PC-9 (cell line): ENCODE measurements around the gene ATP12A. TPM values are rescaled to one million over a fixed set of nuclear protein-coding genes. Genes with fewer than 3 reads are reported as not detected.

Source experiments
- BruUV-seq: library from RNA; stranded (reverse); fragments of 400-500 nt; replicated peaks from 2 replicates; lab custom pipeline; 2021; lab: Mats Ljungman, UMichigan
- CTCF ChIA-PET: fragments of 300-600 bp; sonication (Branson Sonifier 250); formaldehyde crosslinking; loops from one replicate; lab custom pipeline; 2022; ENCODE audit warnings: antibody characterized with exemption; lab: Charles Lee
- POLR2A ChIA-PET: fragments of 300-600 bp; sonication (Branson Sonifier 250); formaldehyde crosslinking; loops from one replicate; lab custom pipeline; 2022; ENCODE audit warnings: antibody characterized with exemption; ENCODE audit not compliant: unreplicated experiment; lab: Charles Lee
- DNase-seq, 2 experiments: peaks; one replicate each; pipeline versions ENCODE4 v3.0.0 to v3.0.0-alpha.2; 2015 to 2022; ENCODE audit warnings: mixed read lengths in 1 of 2
- H2AFZ ChIP-seq: fragments of 200-600 bp; sonication (generic); 2 replicates; pipeline ENCODE4 v1.8.1; 2017; ENCODE audit warnings: antibody characterized with exemption
- H3F3A ChIP-seq: fragments of 200-600 bp; sonication (generic); 2 replicates; pipeline ENCODE4 v1.8.1; 2017; ENCODE audit warnings: antibody characterized with exemption, mild to moderate bottlenecking, low read depth; ENCODE audit not compliant: insufficient read depth
- H3K27ac ChIP-seq: fragments of 200-600 bp; sonication (generic); 2 replicates; pipeline ENCODE4 v1.6.1; 2016; ENCODE audit warnings: mixed run types
- H3K27me3 ChIP-seq: fragments of 200-600 bp; sonication (generic); 2 replicates; pipeline ENCODE4 v1.6.1; 2016; ENCODE audit warnings: low read depth, mixed run types; ENCODE audit not compliant: insufficient read depth
- H3K36me3 ChIP-seq: fragments of 200-600 bp; sonication (generic); 2 replicates; pipeline ENCODE4 v1.6.1; 2016; ENCODE audit warnings: low read depth, mixed run types
- H3K4me1 ChIP-seq: fragments of 200-600 bp; sonication (generic); replicated peaks from 2 replicates; pipeline ENCODE4 v1.6.1; 2016; ENCODE audit warnings: mixed run types; ENCODE audit not compliant: insufficient read depth
- H3K4me2 ChIP-seq: fragments of 200-600 bp; sonication (generic); 2 replicates; pipeline ENCODE4 v1.6.1; 2017; ENCODE audit warnings: mixed run types
- H3K4me3 ChIP-seq: fragments of 200-600 bp; sonication (generic); 2 replicates; pipeline ENCODE4 v1.6.1; 2016; ENCODE audit warnings: mixed run types
- H3K79me2 ChIP-seq: fragments of 200-600 bp; sonication (generic); 2 replicates; pipeline ENCODE4 v1.6.1; 2017; ENCODE audit warnings: low read depth, mixed run types
- H3K9me2 ChIP-seq: fragments of 200-600 bp; sonication (generic); 2 replicates; pipeline ENCODE4 v1.8.1; 2017; ENCODE audit warnings: mild to moderate bottlenecking; ENCODE audit not compliant: insufficient read depth
- H3K9me3 ChIP-seq: fragments of 200-600 bp; sonication (generic); 2 replicates; pipeline ENCODE4 v1.8.1; 2016; ENCODE audit warnings: low read depth; ENCODE audit not compliant: insufficient read depth
- H4K20me1 ChIP-seq: fragments of 200-600 bp; sonication (generic); 2 replicates; pipeline ENCODE4 v1.8.1; 2017; ENCODE audit not compliant: insufficient read depth
- CTCF ChIP-seq: fragments of 200-600 bp; sonication (generic); conservative IDR thresholded peaks from 2 replicates; pipeline ENCODE4 v1.6.1; 2017; ENCODE audit warnings: mixed run types, antibody characterized with exemption, mild to moderate bottlenecking, moderate library complexity
- EZH2 ChIP-seq: fragments of 200-600 bp; sonication (generic); IDR thresholded peaks from 2 replicates; pipeline ENCODE4 v1.8.0; 2017; ENCODE audit warnings: antibody characterized with exemption, low read depth
- intact Hi-C: fragments of 100-400 bp; cut with micrococcal nuclease; formaldehyde crosslinking; loops from one replicate; pipeline ENCODE4 v1.10.0; 2022; ENCODE audit not compliant: unreplicated experiment
- total RNA-seq: library from RNA; stranded (reverse); gene quantifications from 2 replicates; pipeline ENCODE4 v1.2.3, GENCODE V29; 2021

The ATP12A gene
- total RNA-seq, 1 experiment from 2014 or later = 0.09 TPM

- TF ChIP-seq CTCF = no peak
- no peak for TF ChIP-seq EZH2
- Histone ChIP-seq H3K79me2 (no peaks in the 10 kb centered on the region), H3K9me3 (no peaks in the 10 kb centered on the region), H3K36me3 (no peaks in the 10 kb centered on the region), H3K9me2 (no peaks in the 10 kb centered on the region), H3K4me2 (no peak overlapping the region), H3K4me1 (no peaks in the 10 kb centered on the region), H3F3A (no peaks in the 10 kb centered on the region), H4K20me1 (no peaks in the 10 kb centered on the region), H3K4me3 (no peak overlapping the region), H3K27ac (no peak overlapping the region), H3K27me3 (peaks cover 9% of the 10 kb centered on the region; the same call in 1 of the 2 replicates), H2AFZ (no peak overlapping the region)
- CTCF ChIA-PET = no interaction called here
- POLR2A ChIA-PET = no interaction called here
- intact Hi-C loops = no loop called here
- DNase-seq = no peak
- no TSS peak for BruUV-seq
Measured at GRCh38 chr13:24680921-24681604, 855 bp downstream of the ATP12A start.

- Histone ChIP-seq H3K27me3 (peaks cover 9% of the 10 kb centered on the region; the same call in 1 of the 2 replicates), H3K9me2 (no peaks in the 10 kb centered on the region), H2AFZ (no peak overlapping the region), H3K4me1 (no peaks in the 10 kb centered on the region), H4K20me1 (no peaks in the 10 kb centered on the region), H3K27ac (no peak overlapping the region), H3F3A (no peaks in the 10 kb centered on the region), H3K36me3 (no peaks in the 10 kb centered on the region), H3K4me3 (no peak overlapping the region), H3K79me2 (no peaks in the 10 kb centered on the region), H3K9me3 (no peaks in the 10 kb centered on the region), H3K4me2 (no peak overlapping the region)
- DNase-seq = no peak
- no TSS peak for BruUV-seq
- TF ChIP-seq EZH2 (no peak), CTCF (no peak)
- POLR2A ChIA-PET = no interaction called here
- intact Hi-C loops = no loop called here
- CTCF ChIA-PET = no interaction called here
Measured at GRCh38 chr13:24681930-24682329, 1.7 kb downstream of the ATP12A start.

GRCh38 chr13:24682353-24682752, 2.1 kb downstream of the ATP12A start:
- CTCF ChIA-PET = no interaction called here
- Histone ChIP-seq H3K4me1 (no peaks in the 10 kb centered on the region), H3K9me3 (no peaks in the 10 kb centered on the region), H3K27me3 (peaks cover 9% of the 10 kb centered on the region; the same call in 1 of the 2 replicates), H3K4me3 (no peak overlapping the region), H3K36me3 (no peaks in the 10 kb centered on the region), H4K20me1 (no peaks in the 10 kb centered on the region), H3K9me2 (no peaks in the 10 kb centered on the region), H3F3A (no peaks in the 10 kb centered on the region), H2AFZ (no peak overlapping the region), H3K79me2 (no peaks in the 10 kb centered on the region), H3K27ac (no peak overlapping the region), H3K4me2 (no peak overlapping the region)
- TF ChIP-seq EZH2 (no peak), CTCF (no peak)
- DNase-seq = no peak
- intact Hi-C loops = no loop called here
- POLR2A ChIA-PET = no interaction called here
- BruUV-seq = no TSS peak
